Transverse colon (tissue), 4 donors: Measurements from ENCODE around the gene PCDHA1.

Source experiments
- CTCF ChIP-seq, 5 experiments: fragments of 200-600 bp in 3 of 5; fragments of 450-650 bp in 2 of 5; sonication (generic) in 3 of 5; IDR thresholded peaks; 1 replicate in 2 of 5; 2 replicates in 3 of 5; pipeline ENCODE4 v1.5.1; 2016 to 2017; ENCODE audit warnings: antibody characterized with exemption in 5 of 5, inconsistent platforms in 3 of 5, mild to moderate bottlenecking in 2 of 5, moderate library complexity in 1 of 5
- EP300 ChIP-seq: sonication (generic); formaldehyde crosslinking; IDR thresholded peaks from one replicate; pipeline ENCODE4 v1.6.1; 2017; ENCODE audit warnings: antibody characterized with exemption, low read depth
- POLR2A ChIP-seq: fragments of 450-650 bp; IDR thresholded peaks from one replicate; pipeline ENCODE4 v1.6.1; 2016; ENCODE audit warnings: antibody characterized with exemption, mild to moderate bottlenecking, moderate library complexity
- POLR2AphosphoS5 ChIP-seq, 3 donors: sonication (generic); formaldehyde crosslinking; IDR thresholded peaks; one replicate each; pipeline ENCODE4 v1.6.1; 2016; ENCODE audit warnings: antibody characterized with exemption in 3 of 3

GRCh38 chr5:140870221-140871201 is 84.6 kb downstream of the PCDHA1 start:
- TF ChIP-seq CTCF (IDR thresholded peaks at IDR 0.05) (no peak), EP300 (no peak), POLR2A (no peak), POLR2AphosphoS5 (IDR thresholded peaks at IDR 0.05) (no peak)
